B cell (primary cell): ENCODE results near the gene SOX8. TPM values are rescaled to one million over a fixed set of nuclear protein-coding genes. Genes with fewer than 3 reads are reported as not detected.

ENCODE experiments used
- ATAC-seq: fragments of 200-7000 bp; cut with Tn5 transposase; one replicate; pipeline ENCODE4 v1.10.0; 2021; ENCODE audit warnings: low read depth, mild to moderate bottlenecking, moderate number of reproducible peaks, moderate library complexity
- CTCF ChIA-PET: fragments of 350-600 bp; sonication (Branson Sonifier 250); formaldehyde crosslinking; loops from one replicate; lab custom pipeline; 2021; ENCODE audit warnings: antibody characterized with exemption, inconsistent platforms; lab: Charles Lee
- POLR2A ChIA-PET: fragments of 350-600 bp; sonication (Branson Sonifier 250); formaldehyde crosslinking; loops from one replicate; lab custom pipeline; 2021; ENCODE audit warnings: antibody characterized with exemption; lab: Charles Lee
- DNase-seq: peaks from one replicate; pipeline ENCODE4 v3.0.0; 2013
- H2AFZ ChIP-seq: 2 replicates; pipeline ENCODE4 v1.6.1; 2012; ENCODE audit warnings: mild to moderate bottlenecking, low read depth, low read length; ENCODE audit not compliant: insufficient read depth, poor library complexity, severe bottlenecking
- H3K27ac ChIP-seq, 2 donors: 1 replicate in 1 of 2; 2 replicates in 1 of 2; pipeline ENCODE4 v1.5.1; 2012 to 2013; ENCODE audit warnings: low read length in 2 of 2, mild to moderate bottlenecking in 2 of 2, moderate library complexity in 1 of 2
- H3K27me3 ChIP-seq, 4 experiments: fragments of 200-600 bp in 1 of 4; sonication (generic) in 1 of 4; replicated peaks in 1 of 4; 1 replicate in 2 of 4; 2 replicates in 2 of 4; pipeline versions ENCODE4 v1.6.1 to v1.7.0; 2013 to 2016; ENCODE audit warnings: low read length in 3 of 4, mild to moderate bottlenecking in 2 of 4, mixed read lengths in 1 of 4, moderate library complexity in 1 of 4; ENCODE audit not compliant: insufficient read depth in 4 of 4, control insufficient read depth in 3 of 4; ENCODE audit errors: control extremely low read depth in 1 of 4
- H3K36me3 ChIP-seq, 2 experiments: replicated peaks in 1 of 2; 1 replicate in 1 of 2; 2 replicates in 1 of 2; pipeline versions ENCODE4 v1.6.1 to v1.7.1; 2013; ENCODE audit warnings: low read length in 1 of 2; ENCODE audit not compliant: insufficient read depth in 2 of 2, control insufficient read depth in 1 of 2; ENCODE audit errors: control extremely low read depth in 1 of 2, extremely low read depth in 1 of 2
- H3K4me1 ChIP-seq, 2 donors: fragments of 200-600 bp in 1 of 2; sonication (generic) in 1 of 2; 1 replicate in 1 of 2; 2 replicates in 1 of 2; pipeline versions ENCODE4 v1.5.1 to v1.6.1; 2013 to 2017; ENCODE audit warnings: low read length in 2 of 2; ENCODE audit not compliant: control insufficient read depth in 2 of 2, insufficient read depth in 2 of 2
- H3K4me2 ChIP-seq: replicated peaks from 2 replicates; pipeline ENCODE3; 2012; ENCODE audit warnings: mild to moderate bottlenecking, low read depth, low read length; ENCODE audit not compliant: poor library complexity, severe bottlenecking
- H3K4me3 ChIP-seq, 5 experiments: fragments of 200-600 bp in 1 of 5; sonication (generic) in 1 of 5; 1 replicate in 3 of 5; 2 replicates in 2 of 5; pipeline versions ENCODE4 v1.5.1 to v1.7.0; 2011 to 2016; ENCODE audit warnings: low read length in 4 of 5, mild to moderate bottlenecking in 4 of 5, low read depth in 2 of 5, control low read depth in 1 of 5, moderate library complexity in 1 of 5; ENCODE audit not compliant: insufficient read depth in 1 of 5; ENCODE audit errors: control extremely low read depth in 1 of 5, extremely low read depth in 1 of 5
- H3K79me2 ChIP-seq: fragments of 200-600 bp; sonication (generic); one replicate; pipeline ENCODE4 v1.6.0; 2016; ENCODE audit warnings: low read length; ENCODE audit not compliant: control insufficient read depth, insufficient read depth
- H3K9ac ChIP-seq: fragments of 200-600 bp; sonication (generic); 2 replicates; pipeline ENCODE4 v1.6.1; 2017; ENCODE audit warnings: mild to moderate bottlenecking, low read length, moderate library complexity
- H3K9me3 ChIP-seq, 3 donors: one replicate each; pipeline versions ENCODE4 v1.6.1 to v1.7.1; 2013; ENCODE audit warnings: low read length in 2 of 3; ENCODE audit not compliant: control insufficient read depth in 2 of 3, insufficient read depth in 1 of 3; ENCODE audit errors: control extremely low read depth in 1 of 3
- H4K20me1 ChIP-seq: 2 replicates; pipeline ENCODE4 v1.6.0; 2012; ENCODE audit warnings: mild to moderate bottlenecking, low read length; ENCODE audit not compliant: insufficient read depth, control insufficient read depth, poor library complexity, severe bottlenecking
- H3K27ac Mint-ChIP-seq: one replicate; pipeline ENCODE4 v1.8.0; 2021; ENCODE audit warnings: mixed read lengths
- H3K27me3 Mint-ChIP-seq: one replicate; pipeline ENCODE4 v1.8.0; 2021; ENCODE audit warnings: mixed read lengths
- H3K4me1 Mint-ChIP-seq: one replicate; pipeline ENCODE4 v1.8.0; 2021; ENCODE audit warnings: mixed read lengths
- H3K4me3 Mint-ChIP-seq: one replicate; pipeline ENCODE4 v1.8.0; 2021; ENCODE audit warnings: mixed read lengths
- H3K9me3 Mint-ChIP-seq: one replicate; pipeline ENCODE4 v1.8.0; 2022; ENCODE audit warnings: mixed read lengths; ENCODE audit not compliant: insufficient read depth
- EZH2 ChIP-seq: IDR thresholded peaks from 2 replicates; pipeline ENCODE4 v1.6.1; 2012; ENCODE audit warnings: borderline replicate concordance, low read depth, mild to moderate bottlenecking, moderate library complexity, low read length; ENCODE audit not compliant: insufficient read depth, poor library complexity, severe bottlenecking
- whole genome bisulfite sequencing: methylation state at CpG from one replicate; pipeline ENCODE4 v1.1.5; 2013; ENCODE audit warnings: missing lambda C conversion rate; ENCODE audit not compliant: insufficient coverage; 5-methylcytosine and 5-hydroxymethylcytosine counted together
- intact Hi-C: fragments of 100-400 bp; cut with micrococcal nuclease; formaldehyde crosslinking; loops from one replicate; pipeline ENCODE4 v1.10.0; 2022
- polyA plus RNA-seq: library from polyadenylated mRNA; depleted of rRNA; stranded (reverse); fragments of >200 nt; gene quantifications from 2 replicates; pipeline ENCODE4 v1.2.3, GENCODE V29; 2012
- total RNA-seq, 2 donors: library from RNA; stranded (reverse); fragments of 120-200 nt in 1 of 2; gene quantifications; 1 replicate in 1 of 2; 2 replicates in 1 of 2; pipeline versions ENCODE4 v1.2.3 to v1.2.4, GENCODE V29; 2013 to 2022
- TF ChIP-seq, protein P1 (sequence below): fragments of 200-600 bp; IDR thresholded peaks from one replicate; pipeline ENCODE4 v1.8.0; 2022; ENCODE audit warnings: antibody characterized with exemption, mild to moderate bottlenecking

The SOX8 gene
- total and polyA plus RNA-seq, 2 donors (not counting 1 experiment from before 2014, with no cell fraction given), result 0.03 to 1.2 TPM

DNA sequence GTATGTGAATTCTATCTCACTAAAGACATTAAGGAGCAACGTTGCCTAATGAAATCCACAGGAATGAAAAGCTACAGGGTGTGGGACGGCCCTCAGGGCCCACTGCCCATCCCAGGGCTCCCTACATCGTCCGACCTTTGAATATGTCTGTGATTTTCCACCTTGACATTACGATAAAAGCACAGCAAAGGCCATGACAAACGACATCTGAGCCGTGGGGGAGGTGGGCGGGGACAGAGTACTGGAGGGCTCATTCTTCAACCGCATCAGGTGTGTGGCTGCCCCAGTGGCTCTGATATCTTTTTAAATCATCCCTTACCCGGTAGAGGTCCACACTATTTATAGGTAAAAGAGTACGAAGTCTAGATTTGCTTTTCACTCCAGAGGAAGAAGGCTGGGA lies 45.9 kb upstream of the SOX8 start:
- TF ChIP-seq, protein P1, sequence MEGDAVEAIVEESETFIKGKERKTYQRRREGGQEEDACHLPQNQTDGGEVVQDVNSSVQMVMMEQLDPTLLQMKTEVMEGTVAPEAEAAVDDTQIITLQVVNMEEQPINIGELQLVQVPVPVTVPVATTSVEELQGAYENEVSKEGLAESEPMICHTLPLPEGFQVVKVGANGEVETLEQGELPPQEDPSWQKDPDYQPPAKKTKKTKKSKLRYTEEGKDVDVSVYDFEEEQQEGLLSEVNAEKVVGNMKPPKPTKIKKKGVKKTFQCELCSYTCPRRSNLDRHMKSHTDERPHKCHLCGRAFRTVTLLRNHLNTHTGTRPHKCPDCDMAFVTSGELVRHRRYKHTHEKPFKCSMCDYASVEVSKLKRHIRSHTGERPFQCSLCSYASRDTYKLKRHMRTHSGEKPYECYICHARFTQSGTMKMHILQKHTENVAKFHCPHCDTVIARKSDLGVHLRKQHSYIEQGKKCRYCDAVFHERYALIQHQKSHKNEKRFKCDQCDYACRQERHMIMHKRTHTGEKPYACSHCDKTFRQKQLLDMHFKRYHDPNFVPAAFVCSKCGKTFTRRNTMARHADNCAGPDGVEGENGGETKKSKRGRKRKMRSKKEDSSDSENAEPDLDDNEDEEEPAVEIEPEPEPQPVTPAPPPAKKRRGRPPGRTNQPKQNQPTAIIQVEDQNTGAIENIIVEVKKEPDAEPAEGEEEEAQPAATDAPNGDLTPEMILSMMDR, result no peak
- TF ChIP-seq EZH2, result no peak
- no peak overlapping the region for H3K27ac ChIP-seq
- no peaks in the 10 kb centered on the region for H3K4me1 ChIP-seq
- 92% methylated on average over 9 of the region's 11 CpGs for WGBS
- no peaks in the 10 kb centered on the region for H3K27me3 Mint-ChIP-seq
- H3K9me3 Mint-ChIP-seq, result peaks cover 4% of the 10 kb centered on the region
- no peaks in the 10 kb centered on the region for H4K20me1 ChIP-seq
- H3K27me3 ChIP-seq, result no peaks in the 10 kb centered on the region
- H3K4me2 ChIP-seq, result no peak overlapping the region
- no peak for ATAC-seq
- H2AFZ ChIP-seq, result no peak overlapping the region
- H3K4me3 Mint-ChIP-seq, result no peak overlapping the region
- intact Hi-C loops, result no loop called here
- peaks cover 0 to 7% of the 10 kb centered on the region in 2 experiments for H3K36me3 ChIP-seq
- H3K4me1 Mint-ChIP-seq, result no peaks in the 10 kb centered on the region
- H3K27ac Mint-ChIP-seq, result no peak overlapping the region
- H3K9me3 ChIP-seq, result peaks cover 0 to 9% (median 0%) of the 10 kb centered on the region in 3 donors
- H3K4me3 ChIP-seq, result no peak overlapping the region
- H3K79me2 ChIP-seq, result no peaks in the 10 kb centered on the region
- DNase-seq, result no peak
- ChIA-PET CTCF (no interaction called here), POLR2A (no interaction called here)
- H3K9ac ChIP-seq, result no peak overlapping the region

DNA sequence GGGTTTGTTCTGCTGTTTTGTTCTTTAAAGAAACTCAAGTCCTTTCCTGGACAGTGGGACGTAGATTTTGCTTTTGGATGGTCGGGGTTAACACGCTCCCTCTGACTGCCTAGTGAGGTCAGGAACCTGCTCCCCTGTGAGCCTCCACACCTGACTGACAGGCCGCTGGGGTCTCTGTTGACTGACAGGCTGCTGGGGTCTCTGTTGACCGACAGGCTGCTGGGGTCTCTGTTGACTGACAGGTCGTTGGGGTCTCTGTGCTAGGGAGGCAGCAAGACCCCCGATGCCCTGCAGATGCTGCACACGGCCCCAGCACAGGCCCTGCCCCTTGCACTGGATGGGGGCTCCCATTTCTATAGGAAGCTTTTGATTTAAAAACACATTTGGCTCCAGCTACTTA lies 44.3 kb upstream of the SOX8 start:
- 79% methylated on average over 7 of the region's 8 CpGs for WGBS
- POLR2A ChIA-PET, result no interaction called here
- H3K4me3 Mint-ChIP-seq, result no peak overlapping the region

More for the DNA sequence above, 44.3 kb upstream of the SOX8 start:
- TF ChIP-seq EZH2, result no peak
- TF ChIP-seq, protein P1, result no peak
- no peaks in the 10 kb centered on the region for H3K27me3 Mint-ChIP-seq
- no peaks in the 10 kb centered on the region for H3K4me1 Mint-ChIP-seq
- Histone ChIP-seq H2AFZ (no peak overlapping the region), H3K4me1 (no peaks in the 10 kb centered on the region), H4K20me1 (no peaks in the 10 kb centered on the region), H3K4me2 (no peak overlapping the region), H3K27ac (no peak overlapping the region), H3K9me3 (peaks cover 3 to 16% (median 10%) of the 10 kb centered on the region in 3 donors), H3K27me3 (no peaks in the 10 kb centered on the region), H3K9ac (no peak overlapping the region), H3K36me3 (peaks cover 4 to 9% of the 10 kb centered on the region in 2 experiments), H3K4me3 (no peak overlapping the region), H3K79me2 (no peaks in the 10 kb centered on the region)
- DNase-seq (no peak), ATAC-seq (no peak)
- H3K27ac Mint-ChIP-seq, result no peak overlapping the region
- peaks cover 15% of the 10 kb centered on the region for H3K9me3 Mint-ChIP-seq
- CTCF ChIA-PET, result no interaction called here
- intact Hi-C loops, result no loop called here
